Endothelial cell of umbilical vein (primary cell): ENCODE data around the gene C14orf132. TPM values are rescaled to one million over a fixed set of nuclear protein-coding genes. Genes with fewer than 3 reads are reported as not detected.

Experiments used
- BruUV-seq: library from RNA; stranded (reverse); fragments of 400-500 nt; replicated peaks from 2 replicates; lab custom pipeline; 2021; lab: Mats Ljungman, UMichigan
- CTCF ChIA-PET: fragments of 300-600, 350-600 bp; sonication (Branson Sonifier 250); formaldehyde crosslinking; loops from one replicate; lab custom pipeline; 2021; ENCODE audit warnings: antibody characterized with exemption, inconsistent platforms; lab: Charles Lee
- POLR2A ChIA-PET: fragments of 300-600, 350-600 bp; sonication (Branson Sonifier 250); formaldehyde crosslinking; loops from one replicate; lab custom pipeline; 2021; ENCODE audit warnings: antibody characterized with exemption, inconsistent platforms; lab: Charles Lee
- DNase-seq: peaks from one replicate; pipeline ENCODE4 v3.0.0-alpha.2; 2011; ENCODE audit warnings: low read depth, low spot score
- FAIRE-seq: peaks from 2 replicates; lab custom pipeline; 2011; peaks lifted over from hg19 to GRCh38; lab: Jason Lieb, UNC
- H2AFZ ChIP-seq: 2 replicates; pipeline ENCODE4 v1.6.0; 2012; ENCODE audit warnings: low read depth, low read length, control low read depth, inconsistent platforms
- H3K27ac ChIP-seq: 2 replicates; pipeline ENCODE4 v1.5.1; 2011; ENCODE audit warnings: low read depth, mild to moderate bottlenecking, control low read depth, low read length, moderate library complexity; ENCODE audit not compliant: insufficient read depth
- H3K27me3 ChIP-seq, 2 experiments: 2 replicates each; pipeline versions ENCODE4 v1.6.0 to v1.6.1; 2011; ENCODE audit warnings: low read length in 2 of 2, mixed read lengths in 1 of 2; ENCODE audit not compliant: control insufficient read depth in 2 of 2, insufficient read depth in 2 of 2
- H3K36me3 ChIP-seq, 2 experiments: 2 replicates in 1 of 2; 3 replicates in 1 of 2; pipeline ENCODE4 v1.5.1; 2011; ENCODE audit warnings: low read length in 2 of 2, mild to moderate bottlenecking in 1 of 2, moderate library complexity in 1 of 2; ENCODE audit not compliant: control insufficient read depth in 2 of 2, insufficient read depth in 2 of 2; ENCODE audit errors: extremely low read depth in 1 of 2
- H3K4me1 ChIP-seq: 3 replicates; pipeline ENCODE4 v1.5.1; 2011; ENCODE audit warnings: mild to moderate bottlenecking, low read length; ENCODE audit not compliant: control insufficient read depth, insufficient read depth; ENCODE audit errors: extremely low read depth
- H3K4me2 ChIP-seq: 2 replicates; pipeline ENCODE4 v1.6.1; 2011; ENCODE audit warnings: low read length, control low read depth, mixed read lengths; ENCODE audit not compliant: insufficient read depth
- H3K4me3 ChIP-seq, 3 experiments: fragments of 200-600 bp in 1 of 3; sonication (generic), shearing (Covaris generic) in 1 of 3; replicated peaks in 1 of 3; 2 replicates each; pipeline ENCODE4 v1.5.1; 2011 to 2016; ENCODE audit warnings: control low read depth in 3 of 3, low read length in 3 of 3, mild to moderate bottlenecking in 2 of 3, inconsistent platforms in 1 of 3, low read depth in 1 of 3, moderate library complexity in 1 of 3; ENCODE audit not compliant: insufficient read depth in 1 of 3
- H3K79me2 ChIP-seq: 2 replicates; pipeline ENCODE4 v1.6.0; 2012; ENCODE audit warnings: low read length, inconsistent platforms; ENCODE audit not compliant: control insufficient read depth, insufficient read depth
- H3K9ac ChIP-seq: replicated peaks from 2 replicates; pipeline ENCODE3; 2011; ENCODE audit warnings: low read length, control low read depth; ENCODE audit not compliant: insufficient read depth; ENCODE audit errors: extremely low read depth
- H3K9me1 ChIP-seq: replicated peaks from 3 replicates; pipeline ENCODE4 v1.6.0; 2011; ENCODE audit warnings: mild to moderate bottlenecking, low read length; ENCODE audit not compliant: control insufficient read depth, insufficient read depth; ENCODE audit errors: extremely low read depth
- H3K9me3 ChIP-seq: replicated peaks from 2 replicates; pipeline ENCODE4 v1.5.1; 2012; ENCODE audit warnings: low read length, inconsistent platforms; ENCODE audit not compliant: control insufficient read depth, insufficient read depth
- H4K20me1 ChIP-seq: replicated peaks from 2 replicates; pipeline ENCODE3; 2011; ENCODE audit warnings: mild to moderate bottlenecking, low read length; ENCODE audit not compliant: control insufficient read depth, insufficient read depth; ENCODE audit errors: extremely low read depth
- CTCF ChIP-seq, 2 donors: IDR thresholded peaks; 1 replicate in 1 of 2; 2 replicates in 1 of 2; pipeline ENCODE4 v1.5.1; 2011; ENCODE audit warnings: low read length in 2 of 2, mild to moderate bottlenecking in 2 of 2, moderate library complexity in 2 of 2, control low read depth in 1 of 2, inconsistent platforms in 1 of 2, low read depth in 1 of 2; ENCODE audit not compliant: insufficient read depth in 1 of 2; ENCODE audit errors: extremely low read depth in 1 of 2
- EZH2 ChIP-seq: IDR thresholded peaks from 2 replicates; pipeline ENCODE4 v1.6.1; 2012; ENCODE audit warnings: borderline replicate concordance, low read depth, mild to moderate bottlenecking, moderate library complexity, low read length, inconsistent platforms; ENCODE audit not compliant: severe bottlenecking
- FOS ChIP-seq: IDR thresholded peaks from 2 replicates; pipeline ENCODE4 v1.6.1; 2011; ENCODE audit warnings: mild to moderate bottlenecking, low read length, moderate library complexity, borderline replicate concordance; ENCODE audit not compliant: insufficient read depth
- GATA2 ChIP-seq: IDR thresholded peaks from 2 replicates; pipeline ENCODE4 v1.7.0; 2011; ENCODE audit warnings: low read depth, mild to moderate bottlenecking, moderate library complexity, mixed read lengths, low read length; ENCODE audit not compliant: insufficient read length, insufficient read depth
- JUN ChIP-seq: IDR thresholded peaks from 2 replicates; pipeline ENCODE4 v1.6.1; 2011; ENCODE audit warnings: borderline replicate concordance, low read depth; ENCODE audit not compliant: insufficient read length, insufficient read depth
- MAX ChIP-seq: IDR thresholded peaks from 2 replicates; pipeline ENCODE4 v1.6.1; 2011; ENCODE audit not compliant: insufficient read depth, insufficient read length
- MYC ChIP-seq: IDR thresholded peaks from one replicate; pipeline ENCODE4 v1.6.1; 2011; ENCODE audit warnings: mild to moderate bottlenecking, low read depth, low read length
- POLR2A ChIP-seq: IDR thresholded peaks from 2 replicates; pipeline ENCODE4 v1.6.1; 2012; ENCODE audit warnings: low read depth, mild to moderate bottlenecking, control low read depth, low read length
- POLR2AphosphoS5 ChIP-seq: IDR thresholded peaks from 2 replicates; pipeline ENCODE4 v1.6.1; 2012; ENCODE audit warnings: low read depth, mild to moderate bottlenecking, control low read depth, low read length, moderate library complexity; ENCODE audit not compliant: insufficient read depth
- dilution Hi-C: fragments of 300-500 bp; cut with MboI; formaldehyde crosslinking; loops from one replicate; pipeline ENCODE4 v1.15.0; 2019; ENCODE audit warnings: low sequenced_read_pairs; ENCODE audit not compliant: extremely low pct_ligation_motif_present
- intact Hi-C: fragments of 100-400 bp; cut with micrococcal nuclease; formaldehyde crosslinking; loops from one replicate; pipeline ENCODE4 v1.10.0; 2022
- polyA plus RNA-seq, 4 experiments: library from polyadenylated mRNA; depleted of rRNA in 3 of 4; stranded (reverse) in 3 of 4; unstranded in 1 of 4; fragments of >200 nt; gene quantifications; 2 replicates each; pipeline versions ENCODE4 v1.2.1 to v1.2.3, GENCODE V29; 2011 to 2012; ENCODE audit warnings: missing spikeins in 1 of 4
- total RNA-seq: library from RNA; stranded (reverse); gene quantifications from 2 replicates; pipeline ENCODE4 v1.2.3, GENCODE V29; 2021

Gene C14orf132
- total and polyA plus RNA-seq, 2 donors (not counting 3 experiments of a cell fraction or from before 2014, with no cell fraction given) = 3.2 to 7.6 TPM

GRCh38 chr14:96049932-96050331 lies 10.8 kb downstream of the C14orf132 start:
- Histone ChIP-seq H3K79me2 (no peaks in the 10 kb centered on the region), H4K20me1 (no peaks in the 10 kb centered on the region), H3K9me3 (no peaks in the 10 kb centered on the region), H3K9ac (no peak overlapping the region), H3K4me1 (no peaks in the 10 kb centered on the region), H3K36me3 (no peaks in the 10 kb centered on the region), H3K27me3 (no peaks in the 10 kb centered on the region), H3K9me1 (no peaks in the 10 kb centered on the region), H3K4me2 (no peak overlapping the region), H3K4me3 (no peak overlapping the region), H2AFZ (no peak overlapping the region), H3K27ac (no peak overlapping the region)
- POLR2A ChIA-PET = no interaction called here
- no TSS peak for BruUV-seq
- dilution Hi-C loops (no loop called here), intact Hi-C loops (no loop called here)
- TF ChIP-seq CTCF (IDR thresholded peaks at IDR 0.05; ENCODE audit: extremely low read depth in 1 of 2, insufficient read depth in 1 of 2, low read depth in 1 of 2, low read length in 2 of 2) (no peak), MYC (no peak), POLR2AphosphoS5 (no peak), GATA2 (no peak), POLR2A (no peak), MAX (no peak), FOS (no peak), EZH2 (no peak), JUN (no peak)
- no peak for FAIRE-seq
- no peak for DNase-seq
- CTCF ChIA-PET = no interaction called here
